ENCODE measurements around the gene UNC13B. TPM values are rescaled to one million over a fixed set of nuclear protein-coding genes. Genes with fewer than 3 reads are reported as not detected.
"Not testable (repeated sequence)": the region's sequence is repeated elsewhere in the genome, so short reads cannot be mapped to it uniquely, and the experiment has no call there.

The UNC13B gene
- total RNA-seq, 1 experiment from 2014 or later, result 49.3 TPM

DNA sequence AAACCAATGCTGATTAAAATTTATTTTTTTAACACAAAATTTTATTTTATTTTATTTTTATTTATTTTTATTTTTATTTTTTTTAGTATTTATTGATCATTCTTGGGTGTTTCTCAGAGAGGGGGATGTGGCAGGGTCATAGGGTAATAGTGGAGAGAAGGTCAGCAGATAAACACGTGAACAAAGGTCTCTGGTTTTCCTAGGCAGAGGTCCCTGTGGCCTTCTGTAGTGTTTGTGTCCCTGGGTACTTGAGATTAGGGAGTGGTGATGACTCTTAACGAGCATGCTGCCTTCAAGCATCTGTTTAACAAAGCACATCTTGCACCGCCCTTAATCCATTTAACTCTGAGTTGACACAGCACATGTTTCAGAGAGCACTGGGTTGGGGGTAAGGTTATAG lies 20.6 kb downstream of the UNC13B start:
- POLR2A ChIA-PET, ATAC-seq, CTCF ChIA-PET: not testable (repeated sequence)

DNA sequence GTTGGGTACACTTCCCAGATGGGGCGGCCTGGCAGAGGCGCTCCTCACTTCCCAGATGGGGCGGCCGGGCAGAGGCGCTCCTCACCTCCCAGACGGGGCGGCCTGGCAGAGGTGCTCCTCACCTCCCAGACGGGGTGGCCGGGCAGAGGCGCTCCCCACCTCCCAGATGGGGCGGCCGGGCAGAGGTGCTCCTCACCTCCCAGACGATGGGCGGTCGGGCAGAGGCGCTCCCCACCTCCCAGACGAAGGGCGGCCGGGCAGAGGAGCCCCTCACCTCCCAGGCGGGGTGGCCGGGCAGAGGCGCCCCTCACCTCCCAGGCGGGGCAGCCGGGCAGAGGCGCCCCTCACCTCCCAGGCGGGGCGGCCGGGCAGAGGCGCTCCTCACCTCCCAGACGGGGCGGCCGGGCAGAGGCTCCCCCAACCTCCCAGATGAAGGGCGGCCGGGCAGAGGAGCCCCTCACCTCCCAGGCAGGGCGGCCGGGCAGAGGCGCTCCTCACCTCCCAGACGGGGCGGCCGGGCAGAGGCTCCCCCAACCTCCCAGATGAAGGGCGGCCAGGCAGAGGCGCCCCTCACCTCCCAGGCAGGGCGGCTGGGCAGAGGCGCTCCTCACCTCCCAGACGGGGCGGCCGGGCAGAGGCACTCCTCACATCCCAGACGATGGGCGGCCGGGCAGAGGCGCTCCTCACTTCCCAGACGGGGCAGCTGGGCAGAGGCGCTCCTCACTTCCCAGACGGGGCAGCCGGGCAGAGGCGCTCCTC lies 21.4 kb downstream of the UNC13B start:
- H3K36me3 Mint-ChIP-seq, result peaks cover 43% of the 10 kb centered on the region
- POLR2A ChIA-PET; H3K4me1 Mint-ChIP-seq; H3K4me3 Mint-ChIP-seq; H3K27me3 Mint-ChIP-seq (ENCODE audit: low read depth); DNase-seq (ENCODE audit: low spot score); H3K27ac Mint-ChIP-seq; ATAC-seq; CTCF ChIA-PET: not testable (repeated sequence)
- peaks cover 54% of the 10 kb centered on the region for H3K9me3 Mint-ChIP-seq

More for the DNA sequence above, 20.6 kb downstream of the UNC13B start:
- H3K4me1 Mint-ChIP-seq; H3K4me3 Mint-ChIP-seq; H3K27me3 Mint-ChIP-seq (ENCODE audit: low read depth); H3K27ac Mint-ChIP-seq; DNase-seq (ENCODE audit: low spot score): not testable (repeated sequence)
- peak; percentile 79 for TF ChIP-seq HMGA2 (CRISPR knock-in tag; IDR thresholded peaks at IDR 0.05)
- Mint-ChIP-seq H3K9me3 (peaks cover 53% of the 10 kb centered on the region), H3K36me3 (peaks cover 43% of the 10 kb centered on the region)

DNA sequence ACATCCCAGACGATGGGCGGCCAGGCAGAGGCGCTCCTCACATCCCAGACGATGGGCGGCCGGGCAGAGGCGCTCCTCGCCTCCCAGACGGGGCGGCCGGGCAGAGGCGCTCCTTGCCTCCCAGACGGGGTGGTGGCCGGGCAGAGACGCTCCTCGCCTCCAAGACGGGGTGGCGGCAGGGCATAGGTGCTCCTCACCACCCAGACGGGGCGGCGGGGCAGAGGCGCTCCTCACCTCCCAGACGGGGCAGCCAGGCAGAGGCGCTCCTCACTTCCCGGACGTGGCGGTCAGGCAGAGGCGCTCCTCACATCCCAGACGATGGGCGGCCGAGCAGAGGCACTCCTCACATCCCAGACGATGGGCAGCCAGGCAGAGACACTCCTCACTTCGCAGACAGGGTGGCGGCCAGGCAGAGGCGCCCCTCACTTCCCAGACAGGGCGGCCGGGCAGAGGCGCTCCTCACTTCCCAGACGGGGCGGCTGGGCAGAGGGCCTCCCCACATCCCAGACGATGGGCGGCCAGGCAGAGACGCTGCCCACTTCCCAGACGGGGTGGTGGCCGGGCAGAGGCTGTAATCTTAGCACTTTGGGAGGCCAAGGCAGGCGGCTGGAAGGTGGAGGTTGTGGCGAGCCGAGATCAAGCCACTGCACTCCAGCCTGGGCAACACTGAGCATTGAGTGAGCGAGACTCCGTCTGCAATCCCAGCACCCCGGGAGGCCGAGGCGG lies 22.1 kb downstream of the UNC13B start:
- CTCF ChIA-PET; H3K27ac Mint-ChIP-seq; H3K27me3 Mint-ChIP-seq (ENCODE audit: low read depth); ATAC-seq; H3K4me1 Mint-ChIP-seq; DNase-seq (ENCODE audit: low spot score); H3K4me3 Mint-ChIP-seq; POLR2A ChIA-PET: not testable (repeated sequence)
- Mint-ChIP-seq H3K36me3 (peaks cover 46% of the 10 kb centered on the region), H3K9me3 (peaks cover 54% of the 10 kb centered on the region)

DNA sequence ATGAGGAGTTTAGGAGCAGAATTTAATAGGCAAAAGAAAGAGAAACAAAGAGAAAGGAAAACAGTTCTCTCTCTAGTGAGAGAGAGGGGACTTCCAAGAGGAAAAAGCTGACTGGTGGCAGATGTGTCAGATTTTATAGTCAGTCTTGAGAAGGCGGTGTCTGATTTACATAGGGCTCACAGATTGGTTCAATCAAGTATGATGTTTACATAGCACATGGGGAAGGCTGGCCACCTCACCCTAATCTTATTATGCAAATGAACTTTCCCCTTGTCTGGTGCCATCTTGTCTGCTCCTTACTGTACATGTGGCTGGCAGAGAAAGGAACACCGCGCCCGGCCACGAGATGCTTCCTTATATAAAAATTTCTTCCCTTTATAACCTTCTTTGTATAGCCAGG lies 24.7 kb downstream of the UNC13B start:
- no peaks in the 10 kb centered on the region for H3K4me1 Mint-ChIP-seq
- no peak for TF ChIP-seq NR1H2 (CRISPR knock-in tag; IDR thresholded peaks at IDR 0.05)
- TF ChIP-seq ZNF263 (CRISPR knock-in tag; IDR thresholded peaks at IDR 0.05; ENCODE audit: low read depth), result no peak
- no peak for TF ChIP-seq ATF1 (CRISPR knock-in tag; IDR thresholded peaks at IDR 0.05)
- no peak for TF ChIP-seq ETV6 (CRISPR knock-in tag; IDR thresholded peaks at IDR 0.05)
- TF ChIP-seq, protein P1, sequence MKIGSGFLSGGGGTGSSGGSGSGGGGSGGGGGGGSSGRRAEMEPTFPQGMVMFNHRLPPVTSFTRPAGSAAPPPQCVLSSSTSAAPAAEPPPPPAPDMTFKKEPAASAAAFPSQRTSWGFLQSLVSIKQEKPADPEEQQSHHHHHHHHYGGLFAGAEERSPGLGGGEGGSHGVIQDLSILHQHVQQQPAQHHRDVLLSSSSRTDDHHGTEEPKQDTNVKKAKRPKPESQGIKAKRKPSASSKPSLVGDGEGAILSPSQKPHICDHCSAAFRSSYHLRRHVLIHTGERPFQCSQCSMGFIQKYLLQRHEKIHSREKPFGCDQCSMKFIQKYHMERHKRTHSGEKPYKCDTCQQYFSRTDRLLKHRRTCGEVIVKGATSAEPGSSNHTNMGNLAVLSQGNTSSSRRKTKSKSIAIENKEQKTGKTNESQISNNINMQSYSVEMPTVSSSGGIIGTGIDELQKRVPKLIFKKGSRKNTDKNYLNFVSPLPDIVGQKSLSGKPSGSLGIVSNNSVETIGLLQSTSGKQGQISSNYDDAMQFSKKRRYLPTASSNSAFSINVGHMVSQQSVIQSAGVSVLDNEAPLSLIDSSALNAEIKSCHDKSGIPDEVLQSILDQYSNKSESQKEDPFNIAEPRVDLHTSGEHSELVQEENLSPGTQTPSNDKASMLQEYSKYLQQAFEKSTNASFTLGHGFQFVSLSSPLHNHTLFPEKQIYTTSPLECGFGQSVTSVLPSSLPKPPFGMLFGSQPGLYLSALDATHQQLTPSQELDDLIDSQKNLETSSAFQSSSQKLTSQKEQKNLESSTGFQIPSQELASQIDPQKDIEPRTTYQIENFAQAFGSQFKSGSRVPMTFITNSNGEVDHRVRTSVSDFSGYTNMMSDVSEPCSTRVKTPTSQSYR (CRISPR knock-in tag; IDR thresholded peaks at IDR 0.05), result no peak
- TF ChIP-seq, protein P2, sequence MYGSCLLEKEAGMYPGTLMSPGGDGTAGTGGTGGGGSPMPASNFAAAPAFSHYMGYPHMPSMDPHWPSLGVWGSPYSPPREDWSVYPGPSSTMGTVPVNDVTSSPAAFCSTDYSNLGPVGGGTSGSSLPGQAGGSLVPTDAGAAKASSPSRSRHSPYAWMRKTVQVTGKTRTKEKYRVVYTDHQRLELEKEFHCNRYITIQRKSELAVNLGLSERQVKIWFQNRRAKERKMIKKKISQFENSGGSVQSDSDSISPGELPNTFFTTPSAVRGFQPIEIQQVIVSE (CRISPR knock-in tag; IDR thresholded peaks at IDR 0.05; ENCODE audit: borderline replicate concordance), result no peak
- TF ChIP-seq ZNF232 (CRISPR knock-in tag; IDR thresholded peaks at IDR 0.05), result no peak
- TF ChIP-seq, protein P3, sequence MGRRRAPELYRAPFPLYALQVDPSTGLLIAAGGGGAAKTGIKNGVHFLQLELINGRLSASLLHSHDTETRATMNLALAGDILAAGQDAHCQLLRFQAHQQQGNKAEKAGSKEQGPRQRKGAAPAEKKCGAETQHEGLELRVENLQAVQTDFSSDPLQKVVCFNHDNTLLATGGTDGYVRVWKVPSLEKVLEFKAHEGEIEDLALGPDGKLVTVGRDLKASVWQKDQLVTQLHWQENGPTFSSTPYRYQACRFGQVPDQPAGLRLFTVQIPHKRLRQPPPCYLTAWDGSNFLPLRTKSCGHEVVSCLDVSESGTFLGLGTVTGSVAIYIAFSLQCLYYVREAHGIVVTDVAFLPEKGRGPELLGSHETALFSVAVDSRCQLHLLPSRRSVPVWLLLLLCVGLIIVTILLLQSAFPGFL (CRISPR knock-in tag; IDR thresholded peaks at IDR 0.05; ENCODE audit: borderline replicate concordance), result no peak
- TF ChIP-seq TEAD1 (CRISPR knock-in tag; IDR thresholded peaks at IDR 0.05), result no peak
- TF ChIP-seq, protein P4, sequence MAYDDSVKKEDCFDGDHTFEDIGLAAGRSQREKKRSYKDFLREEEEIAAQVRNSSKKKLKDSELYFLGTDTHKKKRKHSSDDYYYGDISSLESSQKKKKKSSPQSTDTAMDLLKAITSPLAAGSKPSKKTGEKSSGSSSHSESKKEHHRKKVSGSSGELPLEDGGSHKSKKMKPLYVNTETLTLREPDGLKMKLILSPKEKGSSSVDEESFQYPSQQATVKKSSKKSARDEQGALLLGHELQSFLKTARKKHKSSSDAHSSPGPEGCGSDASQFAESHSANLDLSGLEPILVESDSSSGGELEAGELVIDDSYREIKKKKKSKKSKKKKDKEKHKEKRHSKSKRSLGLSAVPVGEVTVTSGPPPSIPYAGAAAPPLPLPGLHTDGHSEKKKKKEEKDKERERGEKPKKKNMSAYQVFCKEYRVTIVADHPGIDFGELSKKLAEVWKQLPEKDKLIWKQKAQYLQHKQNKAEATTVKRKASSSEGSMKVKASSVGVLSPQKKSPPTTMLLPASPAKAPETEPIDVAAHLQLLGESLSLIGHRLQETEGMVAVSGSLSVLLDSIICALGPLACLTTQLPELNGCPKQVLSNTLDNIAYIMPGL (CRISPR knock-in tag; IDR thresholded peaks at IDR 0.05), result no peak
- no peak for TF ChIP-seq NFE2L1 (CRISPR knock-in tag; IDR thresholded peaks at IDR 0.05)
- no peak for TF ChIP-seq PRRX2 (CRISPR knock-in tag; IDR thresholded peaks at IDR 0.05)
- no peak for TF ChIP-seq GABPB1 (CRISPR knock-in tag; IDR thresholded peaks at IDR 0.05)
- TF ChIP-seq, protein P5, sequence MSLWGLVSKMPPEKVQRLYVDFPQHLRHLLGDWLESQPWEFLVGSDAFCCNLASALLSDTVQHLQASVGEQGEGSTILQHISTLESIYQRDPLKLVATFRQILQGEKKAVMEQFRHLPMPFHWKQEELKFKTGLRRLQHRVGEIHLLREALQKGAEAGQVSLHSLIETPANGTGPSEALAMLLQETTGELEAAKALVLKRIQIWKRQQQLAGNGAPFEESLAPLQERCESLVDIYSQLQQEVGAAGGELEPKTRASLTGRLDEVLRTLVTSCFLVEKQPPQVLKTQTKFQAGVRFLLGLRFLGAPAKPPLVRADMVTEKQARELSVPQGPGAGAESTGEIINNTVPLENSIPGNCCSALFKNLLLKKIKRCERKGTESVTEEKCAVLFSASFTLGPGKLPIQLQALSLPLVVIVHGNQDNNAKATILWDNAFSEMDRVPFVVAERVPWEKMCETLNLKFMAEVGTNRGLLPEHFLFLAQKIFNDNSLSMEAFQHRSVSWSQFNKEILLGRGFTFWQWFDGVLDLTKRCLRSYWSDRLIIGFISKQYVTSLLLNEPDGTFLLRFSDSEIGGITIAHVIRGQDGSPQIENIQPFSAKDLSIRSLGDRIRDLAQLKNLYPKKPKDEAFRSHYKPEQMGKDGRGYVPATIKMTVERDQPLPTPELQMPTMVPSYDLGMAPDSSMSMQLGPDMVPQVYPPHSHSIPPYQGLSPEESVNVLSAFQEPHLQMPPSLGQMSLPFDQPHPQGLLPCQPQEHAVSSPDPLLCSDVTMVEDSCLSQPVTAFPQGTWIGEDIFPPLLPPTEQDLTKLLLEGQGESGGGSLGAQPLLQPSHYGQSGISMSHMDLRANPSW (CRISPR knock-in tag; conservative IDR thresholded peaks at IDR 0.05; ENCODE audit: low read depth), result no peak
- H3K36me3 Mint-ChIP-seq, result peaks cover 49% of the 10 kb centered on the region
- ChIA-PET POLR2A (no interaction called here), CTCF (no interaction called here)
- H3K27me3 Mint-ChIP-seq (ENCODE audit: low read depth), result no peaks in the 10 kb centered on the region; the same call in none of the 2 replicates
- peaks cover 53% of the 10 kb centered on the region for H3K9me3 Mint-ChIP-seq
- DNase-seq (ENCODE audit: low spot score) (no peak), ATAC-seq (no peak)
- H3K27ac Mint-ChIP-seq, result no peak overlapping the region
- no peak overlapping the region for H3K4me3 Mint-ChIP-seq
